ENCODE data around the gene IL1R2.

IL1R2 gene

GRCh38 chr2:102045697-102046096 is 53.9 kb downstream of the IL1R2 start:
- Histone ChIP-seq H2AFZ (ENCODE audit: low read length) (no peak overlapping the region), H2AK5ac (ENCODE audit: low read depth, low read length) (no peak overlapping the region), H2BK15ac (ENCODE audit: low read length) (no peak overlapping the region), H3K14ac (ENCODE audit: low read length) (no peak overlapping the region), H4K8ac (ENCODE audit: low read depth, low read length) (no peak overlapping the region), H3K27ac (replicated peaks; ENCODE audit: low read length) (no peak overlapping the region), H3K36me3 (replicated peaks in 1 of 2; ENCODE audit: control insufficient read depth in 2 of 2, insufficient read depth in 2 of 2, low read length in 2 of 2) (no peaks in the 10 kb centered on the region), H2BK12ac (ENCODE audit: low read length) (no peak overlapping the region), H2BK5ac (ENCODE audit: low read length) (no peak overlapping the region), H3K4me3 (ENCODE audit: low read length in 2 of 2) (no peak overlapping the region), H3K4me1 (ENCODE audit: control insufficient read depth in 2 of 2, insufficient read depth in 1 of 2, low read depth in 1 of 2, low read length in 2 of 2) (peaks cover 0 to 2% of the 10 kb centered on the region in 2 donors), H3K9ac (ENCODE audit: low read depth, low read length, poor library complexity) (no peak overlapping the region), H4K91ac (ENCODE audit: low read depth, low read length, poor library complexity) (no peak overlapping the region), H3K4ac (ENCODE audit: low read length) (no peak overlapping the region), H3K4me2 (ENCODE audit: insufficient read depth, low read length, poor library complexity, severe bottlenecking) (no peak overlapping the region), H2BK120ac (ENCODE audit: low read depth, low read length) (no peak overlapping the region), H3K9me3 (replicated peaks in 1 of 2; ENCODE audit: control insufficient read depth in 2 of 2, insufficient read depth in 1 of 2, low read depth in 1 of 2, low read length in 2 of 2) (no peaks in the 10 kb centered on the region), H3K79me1 (ENCODE audit: low read depth, low read length) (no peaks in the 10 kb centered on the region), H3K23ac (ENCODE audit: low read depth, low read length, poor library complexity) (no peak overlapping the region), H3K27me3 (ENCODE audit: control insufficient read depth in 3 of 3, insufficient read depth in 3 of 3, low read depth in 1 of 3, low read length in 3 of 3) (no peaks in the 10 kb centered on the region), H3K18ac (ENCODE audit: low read length) (no peak overlapping the region)
- WGBS, 2 donors (ENCODE audit: extremely low coverage in 2 of 2, insufficient read length in 2 of 2, insufficient replicate concordance in 1 of 2) = no CpG with 5 or more reads among the region's 6 CpGs
- DNase-seq (ENCODE audit: low spot score) = no peak

- no peak overlapping the region for H2BK12ac ChIP-seq (ENCODE audit: low read length)
- no peak overlapping the region for H3K14ac ChIP-seq (ENCODE audit: low read length)
- H2BK15ac ChIP-seq (ENCODE audit: low read length) = no peak overlapping the region
- no peak overlapping the region for H3K4me3 ChIP-seq (ENCODE audit: low read length in 2 of 2)
- no peak overlapping the region for H2BK5ac ChIP-seq (ENCODE audit: low read length)
- H3K23ac ChIP-seq (ENCODE audit: low read depth, low read length, poor library complexity) = no peak overlapping the region
- no peaks in the 10 kb centered on the region for H3K9me3 ChIP-seq (replicated peaks in 1 of 2; ENCODE audit: control insufficient read depth in 2 of 2, insufficient read depth in 1 of 2, low read depth in 1 of 2, low read length in 2 of 2)
- H3K27ac ChIP-seq (replicated peaks; ENCODE audit: low read length) = no peak overlapping the region
- no peak overlapping the region for H4K8ac ChIP-seq (ENCODE audit: low read depth, low read length)
- H3K36me3 ChIP-seq (replicated peaks in 1 of 2; ENCODE audit: control insufficient read depth in 2 of 2, insufficient read depth in 2 of 2, low read length in 2 of 2) = no peaks in the 10 kb centered on the region
- H3K18ac ChIP-seq (ENCODE audit: low read length) = no peak overlapping the region
- no peaks in the 10 kb centered on the region for H3K79me1 ChIP-seq (ENCODE audit: low read depth, low read length)
- H3K4me2 ChIP-seq (ENCODE audit: insufficient read depth, low read length, poor library complexity, severe bottlenecking) = no peak overlapping the region
- H2BK120ac ChIP-seq (ENCODE audit: low read depth, low read length) = no peak overlapping the region
- no peak overlapping the region for H4K91ac ChIP-seq (ENCODE audit: low read depth, low read length, poor library complexity)
- no peak overlapping the region for H3K9ac ChIP-seq (ENCODE audit: low read depth, low read length, poor library complexity)
- no CpG with 5 or more reads among the region's 9 CpGs for WGBS, 2 donors (ENCODE audit: extremely low coverage in 2 of 2, insufficient read length in 2 of 2, insufficient replicate concordance in 1 of 2)
- no peak for DNase-seq (ENCODE audit: low spot score)
- H2AFZ ChIP-seq (ENCODE audit: low read length) = peak overlapping the region; percentile 2
- no peak overlapping the region for H2AK5ac ChIP-seq (ENCODE audit: low read depth, low read length)
- H3K27me3 ChIP-seq (ENCODE audit: control insufficient read depth in 3 of 3, insufficient read depth in 3 of 3, low read depth in 1 of 3, low read length in 3 of 3) = no peaks in the 10 kb centered on the region
- H3K4me1 ChIP-seq (ENCODE audit: control insufficient read depth in 2 of 2, insufficient read depth in 1 of 2, low read depth in 1 of 2, low read length in 2 of 2) = peaks cover 0 to 2% of the 10 kb centered on the region in 2 donors
- no peak overlapping the region for H3K4ac ChIP-seq (ENCODE audit: low read length)
These were observed 54.6 kb downstream of the IL1R2 start for GRCh38 chr2:102046135-102046986.

- Histone ChIP-seq H2AFZ (ENCODE audit: low read length) (no peak overlapping the region), H2BK12ac (ENCODE audit: low read length) (no peak overlapping the region), H3K9ac (ENCODE audit: low read depth, low read length, poor library complexity) (no peak overlapping the region), H3K27me3 (ENCODE audit: control insufficient read depth in 3 of 3, insufficient read depth in 3 of 3, low read depth in 1 of 3, low read length in 3 of 3) (no peaks in the 10 kb centered on the region), H2AK5ac (ENCODE audit: low read depth, low read length) (no peak overlapping the region), H2BK5ac (ENCODE audit: low read length) (no peak overlapping the region), H2BK120ac (ENCODE audit: low read depth, low read length) (no peak overlapping the region), H3K4me1 (ENCODE audit: control insufficient read depth in 2 of 2, insufficient read depth in 1 of 2, low read depth in 1 of 2, low read length in 2 of 2) (peaks cover 0 to 2% of the 10 kb centered on the region in 2 donors), H2BK15ac (ENCODE audit: low read length) (no peak overlapping the region), H3K18ac (ENCODE audit: low read length) (no peak overlapping the region), H3K4me3 (ENCODE audit: low read length in 2 of 2) (no peak overlapping the region), H3K4me2 (ENCODE audit: insufficient read depth, low read length, poor library complexity, severe bottlenecking) (no peak overlapping the region), H3K27ac (replicated peaks; ENCODE audit: low read length) (no peak overlapping the region), H3K79me1 (ENCODE audit: low read depth, low read length) (no peaks in the 10 kb centered on the region), H3K36me3 (replicated peaks in 1 of 2; ENCODE audit: control insufficient read depth in 2 of 2, insufficient read depth in 2 of 2, low read length in 2 of 2) (no peaks in the 10 kb centered on the region), H4K91ac (ENCODE audit: low read depth, low read length, poor library complexity) (no peak overlapping the region), H3K9me3 (replicated peaks in 1 of 2; ENCODE audit: control insufficient read depth in 2 of 2, insufficient read depth in 1 of 2, low read depth in 1 of 2, low read length in 2 of 2) (no peaks in the 10 kb centered on the region), H3K23ac (ENCODE audit: low read depth, low read length, poor library complexity) (no peak overlapping the region), H3K14ac (ENCODE audit: low read length) (no peak overlapping the region), H3K4ac (ENCODE audit: low read length) (no peak overlapping the region), H4K8ac (ENCODE audit: low read depth, low read length) (no peak overlapping the region)
- no CpG with 5 or more reads among the region's 8 CpGs for WGBS, 2 donors (ENCODE audit: extremely low coverage in 2 of 2, insufficient read length in 2 of 2, insufficient replicate concordance in 1 of 2)
- no peak for DNase-seq (ENCODE audit: low spot score)
These were observed 56.7 kb downstream of the IL1R2 start for GRCh38 chr2:102048465-102048864.

GRCh38 chr2:102049756-102050443 is 58.1 kb downstream of the IL1R2 start:
- DNase-seq (ENCODE audit: low spot score) = no peak
- WGBS, 2 donors (ENCODE audit: extremely low coverage in 2 of 2, insufficient read length in 2 of 2, insufficient replicate concordance in 1 of 2) = no CpG with 5 or more reads among the region's 10 CpGs

More at GRCh38 chr2:102049756-102050443, 58.1 kb downstream of the IL1R2 start:
- Histone ChIP-seq H4K8ac (ENCODE audit: low read depth, low read length) (no peak overlapping the region), H3K4me3 (ENCODE audit: low read length in 2 of 2) (no peak overlapping the region), H3K14ac (ENCODE audit: low read length) (no peak overlapping the region), H2BK5ac (ENCODE audit: low read length) (no peak overlapping the region), H2AFZ (ENCODE audit: low read length) (no peak overlapping the region), H3K18ac (ENCODE audit: low read length) (no peak overlapping the region), H3K4ac (ENCODE audit: low read length) (no peak overlapping the region), H3K9me3 (replicated peaks in 1 of 2; ENCODE audit: control insufficient read depth in 2 of 2, insufficient read depth in 1 of 2, low read depth in 1 of 2, low read length in 2 of 2) (no peaks in the 10 kb centered on the region), H3K23ac (ENCODE audit: low read depth, low read length, poor library complexity) (no peak overlapping the region), H3K4me1 (ENCODE audit: control insufficient read depth in 2 of 2, insufficient read depth in 1 of 2, low read depth in 1 of 2, low read length in 2 of 2) (peaks cover 0 to 2% of the 10 kb centered on the region in 2 donors), H2BK120ac (ENCODE audit: low read depth, low read length) (no peak overlapping the region), H3K4me2 (ENCODE audit: insufficient read depth, low read length, poor library complexity, severe bottlenecking) (no peak overlapping the region), H3K27ac (replicated peaks; ENCODE audit: low read length) (no peak overlapping the region), H2BK15ac (ENCODE audit: low read length) (no peak overlapping the region), H3K79me1 (ENCODE audit: low read depth, low read length) (no peaks in the 10 kb centered on the region), H4K91ac (ENCODE audit: low read depth, low read length, poor library complexity) (no peak overlapping the region), H2AK5ac (ENCODE audit: low read depth, low read length) (no peak overlapping the region), H2BK12ac (ENCODE audit: low read length) (no peak overlapping the region), H3K36me3 (replicated peaks in 1 of 2; ENCODE audit: control insufficient read depth in 2 of 2, insufficient read depth in 2 of 2, low read length in 2 of 2) (no peaks in the 10 kb centered on the region), H3K9ac (ENCODE audit: low read depth, low read length, poor library complexity) (no peak overlapping the region), H3K27me3 (ENCODE audit: control insufficient read depth in 3 of 3, insufficient read depth in 3 of 3, low read depth in 1 of 3, low read length in 3 of 3) (no peaks in the 10 kb centered on the region)
